ENCODE results near the gene PTK6.

The PTK6 gene

DNA sequence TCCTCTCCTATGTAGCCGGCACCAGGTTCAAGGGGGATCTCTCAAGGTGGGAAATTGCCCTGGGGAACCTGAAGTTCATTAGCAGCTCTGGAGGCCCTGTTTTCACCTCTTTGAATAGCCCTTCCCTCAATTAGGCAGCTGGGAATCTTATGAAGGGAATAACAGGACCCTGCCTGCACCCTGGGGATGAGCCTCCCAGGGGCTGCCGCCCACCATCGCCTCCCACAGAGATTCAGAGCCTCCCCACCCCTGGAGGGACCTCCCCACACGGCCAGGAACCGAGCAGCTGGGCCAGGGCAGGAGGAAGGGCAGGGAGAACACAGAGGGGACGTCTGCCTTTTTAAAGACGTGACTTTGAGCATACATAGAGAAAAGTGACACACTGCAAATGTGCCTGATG lies 33.7 kb downstream of the PTK6 start:
- Mint-ChIP-seq H3K27ac (no peak overlapping the region), H3K4me1 (ENCODE audit: low read depth in 2 of 2) (no peaks in the 10 kb centered on the region), H3K27me3 (peaks cover 15 to 32% of the 10 kb centered on the region in 2 donors), H3K9me3 (no peaks in the 10 kb centered on the region), H3K36me3 (ENCODE audit: insufficient read depth) (no peaks in the 10 kb centered on the region), H3K4me3 (no peak overlapping the region)
- no peak for ATAC-seq (replicated peaks)
- no peak for DNase-seq

- Mint-ChIP-seq H3K27me3 (peaks cover 7 to 27% of the 10 kb centered on the region in 2 donors), H3K4me3 (no peak overlapping the region), H3K9me3 (no peaks in the 10 kb centered on the region), H3K4me1 (ENCODE audit: low read depth in 2 of 2) (peaks cover 0 to 1% of the 10 kb centered on the region in 2 donors), H3K36me3 (ENCODE audit: insufficient read depth) (no peaks in the 10 kb centered on the region), H3K27ac (no peak overlapping the region)
- no peak for DNase-seq
- ATAC-seq (replicated peaks), result no peak
Observed at GRCh38 chr20:63502671-63503172, 34.5 kb downstream of the PTK6 start.

- no peak for ATAC-seq (replicated peaks)
- Mint-ChIP-seq H3K36me3 (ENCODE audit: insufficient read depth) (no peaks in the 10 kb centered on the region), H3K4me1 (ENCODE audit: low read depth in 2 of 2) (peaks cover 0 to 3% of the 10 kb centered on the region in 2 donors), H3K27ac (no peak overlapping the region), H3K9me3 (no peaks in the 10 kb centered on the region), H3K4me3 (no peak overlapping the region), H3K27me3 (peaks cover 6 to 27% of the 10 kb centered on the region in 2 donors)
- DNase-seq, result no peak
Observed at GRCh38 chr20:63501818-63502670, 35.1 kb downstream of the PTK6 start.

DNA sequence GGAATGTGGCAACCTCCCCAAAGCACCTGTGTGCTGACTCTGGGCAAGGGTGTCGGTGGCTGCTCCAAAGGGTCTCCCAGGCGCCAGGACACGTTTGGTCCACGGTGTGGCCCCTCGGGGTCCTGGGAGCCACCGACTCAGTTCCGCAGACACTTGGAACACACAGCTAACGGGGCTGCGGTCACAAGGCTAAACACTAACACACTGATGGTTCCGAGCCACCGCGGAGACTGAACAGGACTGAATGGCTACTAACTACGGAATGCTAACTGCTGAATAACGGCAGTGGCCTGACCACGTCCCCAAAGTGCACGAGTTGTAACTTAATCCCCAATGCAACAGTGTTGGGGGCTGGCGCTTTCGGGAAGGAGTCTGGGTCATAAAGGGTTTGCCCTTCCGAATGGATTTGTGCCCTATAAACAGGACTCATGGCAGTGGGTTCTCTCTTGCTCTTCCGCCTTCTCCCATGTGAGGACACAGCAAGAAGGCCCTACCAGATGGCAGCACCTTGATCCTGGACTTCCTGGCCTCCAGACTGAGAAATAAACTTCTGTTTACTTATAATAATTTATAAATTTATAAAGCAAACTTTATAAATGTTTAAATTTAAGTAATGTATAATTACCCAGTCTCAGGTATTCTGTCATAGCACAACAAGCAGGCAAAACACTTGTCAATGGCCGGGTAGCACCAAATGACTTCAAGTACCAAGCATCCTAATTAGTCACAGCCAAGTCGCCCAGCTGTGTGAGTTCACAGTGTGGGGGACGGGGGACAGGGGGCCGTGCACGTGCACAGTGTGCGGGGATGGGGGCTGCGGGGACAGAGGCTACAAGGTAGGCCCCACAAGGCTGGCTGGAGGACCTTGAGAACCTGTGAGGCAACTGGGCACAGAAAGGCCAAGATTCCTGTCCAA lies 36.0 kb downstream of the PTK6 start:
- no peak for ATAC-seq (replicated peaks)
- Mint-ChIP-seq H3K36me3 (ENCODE audit: insufficient read depth) (no peaks in the 10 kb centered on the region), H3K4me1 (ENCODE audit: low read depth in 2 of 2) (peaks cover 0 to 4% of the 10 kb centered on the region in 2 donors), H3K9me3 (no peaks in the 10 kb centered on the region), H3K27ac (no peak overlapping the region), H3K27me3 (peaks cover 11 to 27% of the 10 kb centered on the region in 2 donors), H3K4me3 (peak overlapping the region in 1 of 2 donors; percentile 50)
- no peak for DNase-seq

GRCh38 chr20:63500151-63500901 lies 36.9 kb downstream of the PTK6 start:
- Mint-ChIP-seq H3K36me3 (ENCODE audit: insufficient read depth) (no peaks in the 10 kb centered on the region), H3K27ac (no peak overlapping the region), H3K4me3 (peak overlapping the region in 1 of 2 donors; percentile 50), H3K27me3 (peaks cover 11 to 24% of the 10 kb centered on the region in 2 donors), H3K4me1 (ENCODE audit: low read depth in 2 of 2) (peaks cover 0 to 5% of the 10 kb centered on the region in 2 donors), H3K9me3 (no peaks in the 10 kb centered on the region)
- ATAC-seq (replicated peaks) (no peak), DNase-seq (no peak)

- Mint-ChIP-seq H3K4me1 (ENCODE audit: low read depth in 2 of 2) (peaks cover 0 to 5% of the 10 kb centered on the region in 2 donors), H3K36me3 (ENCODE audit: insufficient read depth) (no peaks in the 10 kb centered on the region), H3K4me3 (peak overlapping the region; percentile 33 to 37), H3K27me3 (peaks cover 11 to 16% of the 10 kb centered on the region in 2 donors), H3K9me3 (no peaks in the 10 kb centered on the region), H3K27ac (no peak overlapping the region)
- ATAC-seq (replicated peaks) (peak; percentile 23), DNase-seq (no peak)
Observed at GRCh38 chr20:63499338-63499969, 37.7 kb downstream of the PTK6 start.

DNA sequence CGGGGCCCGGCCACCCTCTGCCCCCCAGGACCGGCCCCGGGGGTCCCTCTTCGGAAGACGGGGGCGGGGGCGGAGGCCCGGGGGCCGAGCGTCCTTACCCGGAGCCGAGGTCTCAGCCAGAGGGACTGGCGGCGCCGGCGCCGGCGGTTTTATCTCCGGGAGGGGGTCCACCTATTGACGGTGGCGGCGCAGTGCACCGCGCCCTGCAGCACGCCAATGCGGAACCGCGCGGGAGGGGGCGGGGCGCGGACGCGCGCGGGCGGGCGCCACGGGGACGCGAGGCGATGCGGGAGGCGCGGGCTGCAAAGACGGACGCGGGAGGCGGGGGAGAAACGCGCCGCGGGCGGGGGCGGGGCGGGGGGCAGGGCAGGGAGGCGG lies 38.2 kb downstream of the PTK6 start, which contains the start of gene EEF1A2:
Gene EEF1A2, minus strand, starts transcription at position 124 of the 378 bp plus-strand sequence. CDS start 1,320 bp downstream, outside the sequence.
- H3K9me3 Mint-ChIP-seq, result no peaks in the 10 kb centered on the region
- no peak within 1 kb of the TSS for H3K27ac Mint-ChIP-seq
- H3K4me3 Mint-ChIP-seq, result peak within 1 kb of the TSS; percentile 51 to 62
- ATAC-seq (replicated peaks), result peak; percentile 79
- H3K4me1 Mint-ChIP-seq (ENCODE audit: low read depth in 2 of 2), result peaks cover 0 to 5% of the 10 kb centered on the region in 2 donors
- DNase-seq, result peak; percentile 39 to 46 (median 39)
- no peaks in the 10 kb centered on the region for H3K36me3 Mint-ChIP-seq (ENCODE audit: insufficient read depth)
- peaks cover 6 to 16% of the 10 kb centered on the region in 2 donors for H3K27me3 Mint-ChIP-seq

GRCh38 chr20:63497946-63498935 lies 38.9 kb downstream of the PTK6 start:
- Mint-ChIP-seq H3K36me3 (ENCODE audit: insufficient read depth) (no peaks in the 10 kb centered on the region), H3K4me1 (ENCODE audit: low read depth in 2 of 2) (peaks cover 0 to 5% of the 10 kb centered on the region in 2 donors), H3K27ac (no peak overlapping the region), H3K4me3 (peak overlapping the region; percentile 51 to 62), H3K9me3 (no peaks in the 10 kb centered on the region), H3K27me3 (peaks cover 5 to 16% of the 10 kb centered on the region in 2 donors)
- DNase-seq (no peak), ATAC-seq (replicated peaks) (no peak)

DNA sequence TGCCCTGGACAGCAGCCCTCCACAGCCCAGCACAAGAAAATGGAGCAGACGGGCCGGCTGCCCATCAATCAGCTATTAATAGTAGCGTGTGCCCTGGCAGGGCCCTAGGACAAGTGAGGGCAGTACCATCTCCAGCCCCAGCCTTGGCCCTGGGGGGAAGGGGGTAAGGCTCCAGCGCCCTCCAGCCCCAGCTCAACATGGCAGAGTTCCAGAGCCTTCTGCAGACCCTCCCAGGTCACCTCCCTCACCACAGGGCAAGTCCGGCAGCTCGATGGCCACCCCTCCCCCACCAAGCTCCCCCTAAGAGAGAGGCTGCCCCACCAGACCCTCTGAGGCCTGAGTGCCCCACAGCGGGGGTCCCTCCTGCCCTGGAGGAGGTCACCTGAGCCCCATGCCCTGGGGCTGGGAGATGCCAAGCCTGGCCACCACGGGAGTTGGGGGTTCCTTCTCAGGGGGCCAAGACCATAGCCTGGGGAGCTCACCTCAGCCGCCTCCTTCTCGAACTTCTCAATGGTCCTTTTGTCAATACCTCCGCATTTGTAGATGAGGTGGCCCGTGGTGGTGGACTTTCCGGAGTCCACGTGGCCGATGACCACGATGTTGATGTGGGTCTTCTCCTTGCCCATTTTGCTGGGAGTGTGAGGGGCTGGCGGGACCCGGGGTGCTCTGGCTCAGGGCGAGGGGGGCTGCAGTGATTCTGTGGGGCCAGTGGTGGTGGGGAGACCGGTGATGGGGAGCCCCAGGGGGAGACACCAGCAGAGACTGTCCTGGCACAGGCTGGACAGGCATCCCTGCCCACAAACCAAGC lies 39.8 kb downstream of the PTK6 start:
- DNase-seq, result no peak
- Mint-ChIP-seq H3K27me3 (peaks cover 5 to 16% of the 10 kb centered on the region in 2 donors), H3K9me3 (no peaks in the 10 kb centered on the region), H3K4me3 (peak overlapping the region; percentile 31 to 62), H3K36me3 (ENCODE audit: insufficient read depth) (no peaks in the 10 kb centered on the region), H3K4me1 (ENCODE audit: low read depth in 2 of 2) (peaks cover 0 to 5% of the 10 kb centered on the region in 2 donors), H3K27ac (no peak overlapping the region)
- no peak for ATAC-seq (replicated peaks)

- H3K4me3 Mint-ChIP-seq, result peak overlapping the region; percentile 48 to 62
- H3K4me1 Mint-ChIP-seq (ENCODE audit: low read depth in 2 of 2), result peaks cover 0 to 5% of the 10 kb centered on the region in 2 donors
- H3K27ac Mint-ChIP-seq, result no peak overlapping the region
- DNase-seq, result no peak
- H3K36me3 Mint-ChIP-seq (ENCODE audit: insufficient read depth), result no peaks in the 10 kb centered on the region
- no peak for ATAC-seq (replicated peaks)
- H3K27me3 Mint-ChIP-seq, result peaks cover 5 to 20% of the 10 kb centered on the region in 2 donors
- no peaks in the 10 kb centered on the region for H3K9me3 Mint-ChIP-seq
Observed at GRCh38 chr20:63496596-63497120, 40.5 kb downstream of the PTK6 start.
